ENCODE data around the gene P2RY6. TPM values are rescaled to one million over a fixed set of nuclear protein-coding genes. Genes with fewer than 3 reads are reported as not detected.

P2RY6 gene
- total RNA-seq, 1 experiment from 2014 or later: 0.15 TPM

- TF ChIP-seq TCF7L2 (IDR thresholded peaks at IDR 0.05; ENCODE audit: borderline replicate concordance, extremely low read depth, insufficient read depth, insufficient read length) (no peak), SRF (IDR thresholded peaks at IDR 0.05; ENCODE audit: low read depth) (no peak), FOSL1 (IDR thresholded peaks at IDR 0.05; ENCODE audit: low read depth) (no peak), RAD21 (IDR thresholded peaks at IDR 0.05; ENCODE audit: low read depth) (no peak), JUND (IDR thresholded peaks at IDR 0.05) (no peak), SP1 (IDR thresholded peaks at IDR 0.05; ENCODE audit: low read depth) (no peak), ELF1 (IDR thresholded peaks at IDR 0.05; ENCODE audit: borderline replicate concordance, low read depth) (no peak)
- TF ChIP-seq, protein P1, sequence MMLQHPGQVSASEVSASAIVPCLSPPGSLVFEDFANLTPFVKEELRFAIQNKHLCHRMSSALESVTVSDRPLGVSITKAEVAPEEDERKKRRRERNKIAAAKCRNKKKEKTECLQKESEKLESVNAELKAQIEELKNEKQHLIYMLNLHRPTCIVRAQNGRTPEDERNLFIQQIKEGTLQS (IDR thresholded peaks at IDR 0.05): no peak
These were observed 6.8 kb upstream of the P2RY6 start (continued) for GRCh38 chr11:73265278-73265810.

DNA sequence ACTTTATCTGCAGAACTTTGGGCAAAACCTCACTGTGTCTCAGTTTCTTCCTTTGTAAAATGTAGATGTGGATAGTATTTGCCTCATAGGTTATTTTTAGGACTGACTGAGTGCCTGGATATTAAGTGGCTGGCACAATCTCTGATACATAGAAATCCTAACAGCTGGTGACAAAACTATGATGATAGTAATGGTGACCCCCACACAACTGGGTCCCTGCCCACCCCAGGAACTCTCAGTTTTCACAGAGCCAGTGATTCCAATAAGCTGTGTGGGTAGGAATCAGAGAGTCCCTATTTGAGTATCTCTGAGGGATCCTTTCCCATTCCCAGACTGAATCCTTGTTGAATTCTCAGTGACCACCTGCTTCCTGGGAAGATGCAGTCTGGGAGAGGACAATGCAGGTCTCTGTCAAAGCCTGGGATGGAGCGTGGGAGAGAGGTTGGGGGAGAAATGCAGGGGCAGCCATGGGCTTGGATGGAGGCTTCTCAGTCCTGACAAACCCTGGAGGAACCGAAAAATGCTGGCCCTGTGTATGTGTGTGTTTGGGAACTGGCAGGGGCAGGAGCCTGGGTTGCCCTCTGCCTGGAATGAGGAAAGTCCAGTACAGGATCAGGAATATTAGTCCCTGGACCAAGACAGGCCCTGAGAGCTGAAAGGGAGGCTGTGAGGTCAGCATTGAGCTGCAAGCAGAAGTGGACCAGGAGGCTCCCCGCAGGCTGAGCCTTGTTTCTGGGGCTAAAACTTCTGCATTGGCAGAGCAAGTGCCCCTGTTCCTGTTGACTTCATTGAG, 6.1 kb upstream of the P2RY6 start:
- no peak for TF ChIP-seq TCF7L2 (IDR thresholded peaks at IDR 0.05; ENCODE audit: borderline replicate concordance, extremely low read depth, insufficient read depth, insufficient read length)
- TF ChIP-seq, protein P2, sequence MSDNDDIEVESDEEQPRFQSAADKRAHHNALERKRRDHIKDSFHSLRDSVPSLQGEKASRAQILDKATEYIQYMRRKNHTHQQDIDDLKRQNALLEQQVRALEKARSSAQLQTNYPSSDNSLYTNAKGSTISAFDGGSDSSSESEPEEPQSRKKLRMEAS (IDR thresholded peaks at IDR 0.05): no peak
- no peak for TF ChIP-seq SRF (IDR thresholded peaks at IDR 0.05; ENCODE audit: low read depth)
- no peak for TF ChIP-seq ZNF274 (IDR thresholded peaks at IDR 0.05; ENCODE audit: low read depth, low read length)
- no peak for TF ChIP-seq ZFX (IDR thresholded peaks at IDR 0.05)
- TF ChIP-seq JUND (IDR thresholded peaks at IDR 0.05): no peak
- TF ChIP-seq CEBPB (IDR thresholded peaks at IDR 0.05; ENCODE audit: low read depth): no peak
- no peak for TF ChIP-seq RAD21 (IDR thresholded peaks at IDR 0.05; ENCODE audit: low read depth)
- TF ChIP-seq EGR1 (IDR thresholded peaks at IDR 0.05; ENCODE audit: low read depth): no peak
- TF ChIP-seq EZH2phosphoT487 (IDR thresholded peaks at IDR 0.05; ENCODE audit: borderline replicate concordance): no peak
- TF ChIP-seq YY1 (IDR thresholded peaks at IDR 0.05; ENCODE audit: extremely low read depth, insufficient replicate concordance, low read depth, low read length): no peak
- TF ChIP-seq, protein P1 (IDR thresholded peaks at IDR 0.05): no peak
- no peak for TF ChIP-seq FOSL1 (IDR thresholded peaks at IDR 0.05; ENCODE audit: low read depth)
- no peak for TF ChIP-seq ELF1 (IDR thresholded peaks at IDR 0.05; ENCODE audit: borderline replicate concordance, low read depth)
- no peak for TF ChIP-seq ZBTB33 (IDR thresholded peaks at IDR 0.05; ENCODE audit: extremely low read depth, insufficient replicate concordance, low read length)
- no peak for TF ChIP-seq POLR2A (IDR thresholded peaks at IDR 0.05; ENCODE audit: borderline replicate concordance, extremely low read depth, insufficient read depth, insufficient read length)
- TF ChIP-seq EZH2 (IDR thresholded peaks at IDR 0.05): no peak
- TF ChIP-seq CTCF (IDR thresholded peaks at IDR 0.05 in 2 of 3, conservative IDR thresholded peaks at IDR 0.05 in 1 of 3; ENCODE audit: borderline replicate concordance in 1 of 3, insufficient read depth in 1 of 3, low read depth in 2 of 3, low read length in 2 of 3): no peak
- no peak for TF ChIP-seq CBX3 (IDR thresholded peaks at IDR 0.05; ENCODE audit: low read depth)
- ATAC-seq: no peak
- no peak for DNase-seq (ENCODE audit: low read depth, low spot score)
- no peak overlapping the region for H2AFZ ChIP-seq (ENCODE audit: low read depth, low read length, poor library complexity, severe bottlenecking)
- H3K9ac ChIP-seq (ENCODE audit: low read length): no peak overlapping the region
- no peaks in the 10 kb centered on the region for H3K79me2 ChIP-seq (ENCODE audit: insufficient read depth, low read length)
- H3K36me3 ChIP-seq (ENCODE audit: control insufficient read depth in 1 of 2, insufficient read depth in 2 of 2, low read length in 2 of 2): no peaks in the 10 kb centered on the region
- no TSS peak for BruUV-seq (replicated peaks)
- intact Hi-C loops (cut with micrococcal nuclease): no loop called here
- POLR2A ChIA-PET: no interaction called here
- H3K9me2 ChIP-seq (ENCODE audit: insufficient read depth): no peaks in the 10 kb centered on the region
- peaks cover 2 to 10% of the 10 kb centered on the region in 2 experiments; a peak in 2 of 4 replicates for H3K4me1 ChIP-seq (ENCODE audit: control insufficient read depth in 1 of 2, insufficient read depth in 2 of 2, low read length in 2 of 2)
- no peaks in the 10 kb centered on the region for H3K9me3 ChIP-seq (ENCODE audit: control insufficient read depth in 1 of 2, insufficient read depth in 1 of 2, low read depth in 1 of 2, low read length in 2 of 2)
- peaks cover 5% of the 10 kb centered on the region; the same call in 1 of the 2 replicates for H3K27me3 ChIP-seq (ENCODE audit: insufficient read depth, low read length)
- H3K4me2 ChIP-seq (ENCODE audit: low read length): no peak overlapping the region
- no peak overlapping the region for H3K4me3 ChIP-seq (replicated peaks in 1 of 2; ENCODE audit: low read depth in 1 of 2, low read length in 2 of 2)
- CTCF ChIA-PET: no interaction called here
- H4K20me1 ChIP-seq (ENCODE audit: insufficient read depth): no peaks in the 10 kb centered on the region
- no peak overlapping the region for H3K27ac ChIP-seq (ENCODE audit: low read depth, low read length)
- RAD21 ChIA-PET (ENCODE audit: low non-redundant PET in 1 of 2, low total read pairs in 2 of 2, uncharacterized antibody in 2 of 2, unreplicated experiment in 2 of 2): no interaction called here

All from HCT116 (cell line).